ENCODE results near the gene PXT1. TPM values are rescaled to one million over a fixed set of nuclear protein-coding genes. Genes with fewer than 3 reads are reported as not detected.

Gene PXT1
- total and polyA plus RNA-seq, 2 donors (not counting 1 experiment from before 2014, with no cell fraction given), result under 0.01 to 0.03 TPM

DNA sequence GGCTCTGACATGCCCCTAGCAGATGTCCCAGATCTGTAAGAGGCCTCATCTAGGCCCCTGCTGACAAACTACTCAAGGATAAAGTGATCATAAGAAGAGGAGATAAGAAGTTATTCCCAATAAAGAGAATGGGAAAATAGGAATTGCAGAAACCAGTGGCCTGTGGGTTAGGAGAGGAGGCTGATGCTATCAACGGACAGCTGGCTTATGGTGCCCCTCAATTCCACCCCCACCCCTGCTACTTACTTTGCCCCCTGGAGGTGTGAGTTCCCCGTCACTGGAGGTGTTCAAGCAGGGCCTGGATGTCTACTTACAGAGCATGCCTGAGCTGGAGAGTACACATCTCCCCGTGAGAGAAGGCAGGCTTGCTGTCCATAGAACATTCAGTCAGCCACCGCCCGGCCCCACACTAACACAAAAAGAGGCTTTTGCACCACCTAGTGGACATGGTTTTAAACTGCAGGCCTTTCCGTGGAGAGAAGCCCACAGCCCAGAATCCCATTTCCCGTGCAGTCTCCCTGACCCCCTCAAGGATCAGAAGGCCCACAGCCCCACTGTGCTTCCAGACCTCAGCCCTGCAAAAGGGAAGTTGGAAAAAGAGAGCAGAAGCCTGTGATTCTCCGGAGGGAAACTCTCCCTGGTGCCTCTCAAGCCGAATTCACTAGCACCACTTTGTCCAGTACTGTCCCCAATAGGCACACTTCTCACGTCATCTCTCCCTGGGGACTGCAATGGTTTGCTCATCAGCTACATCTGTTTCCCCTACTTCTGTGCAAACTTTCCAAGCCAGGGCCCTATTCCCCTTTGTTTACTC is 82.2 kb downstream of the PXT1 start:
- H2AFZ ChIP-seq (ENCODE audit: low read length), result peak overlapping the region; percentile 75
- no peak overlapping the region for H3K4me3 ChIP-seq (replicated peaks in 1 of 4; ENCODE audit: control extremely low read depth in 1 of 4, insufficient read depth in 1 of 4, low read depth in 3 of 4, low read length in 4 of 4)
- TF ChIP-seq CTCF (conservative IDR thresholded peaks at IDR 0.05 in 1 of 2, IDR thresholded peaks at IDR 0.05 in 1 of 2; ENCODE audit: low read depth in 1 of 2, low read length in 2 of 2), result peak; percentile 79 to 86
- no peak for TF ChIP-seq EZH2 (IDR thresholded peaks at IDR 0.05; ENCODE audit: low read length, missing control alignments)
- H3K27ac ChIP-seq (ENCODE audit: insufficient read depth, low read length), result no peak overlapping the region
- no peak overlapping the region for H3K4me2 ChIP-seq (ENCODE audit: extremely low read depth, insufficient read depth, low read length)
- H3K27me3 ChIP-seq (ENCODE audit: control insufficient read depth, insufficient read depth, low read length), result peaks cover 6% of the 10 kb centered on the region
- H3K9ac ChIP-seq (ENCODE audit: insufficient read depth, low read length), result no peak overlapping the region
- H3K9me3 ChIP-seq (ENCODE audit: control insufficient read depth, insufficient read depth, low read depth, low read length), result no peaks in the 10 kb centered on the region
- H3K79me2 ChIP-seq (ENCODE audit: control insufficient read depth, insufficient read depth, low read length), result no peaks in the 10 kb centered on the region
- peak; percentile 66 to 73 for DNase-seq (ENCODE audit: low read depth in 2 of 2)
- H3K4me1 ChIP-seq (ENCODE audit: control insufficient read depth, extremely low read depth, insufficient read depth, low read length), result no peaks in the 10 kb centered on the region
- H4K20me1 ChIP-seq (ENCODE audit: control insufficient read depth, extremely low read depth, insufficient read depth, low read length), result no peaks in the 10 kb centered on the region
- H3K36me3 ChIP-seq (ENCODE audit: control insufficient read depth, insufficient read depth, low read length), result no peaks in the 10 kb centered on the region

GRCh38 chr6:36358226-36358915 is 84.3 kb downstream of the PXT1 start:
- Histone ChIP-seq H3K27me3 (ENCODE audit: control insufficient read depth, insufficient read depth, low read length) (peaks cover 6% of the 10 kb centered on the region), H4K20me1 (ENCODE audit: control insufficient read depth, extremely low read depth, insufficient read depth, low read length) (no peaks in the 10 kb centered on the region), H3K9me3 (ENCODE audit: control insufficient read depth, insufficient read depth, low read depth, low read length) (no peaks in the 10 kb centered on the region), H3K9ac (ENCODE audit: insufficient read depth, low read length) (no peak overlapping the region), H3K79me2 (ENCODE audit: control insufficient read depth, insufficient read depth, low read length) (no peaks in the 10 kb centered on the region), H3K4me3 (replicated peaks in 1 of 4; ENCODE audit: control extremely low read depth in 1 of 4, insufficient read depth in 1 of 4, low read depth in 3 of 4, low read length in 4 of 4) (no peak overlapping the region), H3K4me2 (ENCODE audit: extremely low read depth, insufficient read depth, low read length) (no peak overlapping the region), H3K4me1 (ENCODE audit: control insufficient read depth, extremely low read depth, insufficient read depth, low read length) (no peaks in the 10 kb centered on the region), H3K36me3 (ENCODE audit: control insufficient read depth, insufficient read depth, low read length) (no peaks in the 10 kb centered on the region), H2AFZ (ENCODE audit: low read length) (no peak overlapping the region), H3K27ac (ENCODE audit: insufficient read depth, low read length) (no peak overlapping the region)
- TF ChIP-seq EZH2 (IDR thresholded peaks at IDR 0.05; ENCODE audit: low read length, missing control alignments) (no peak), CTCF (conservative IDR thresholded peaks at IDR 0.05 in 1 of 2, IDR thresholded peaks at IDR 0.05 in 1 of 2; ENCODE audit: low read depth in 1 of 2, low read length in 2 of 2) (no peak)
- DNase-seq (ENCODE audit: low read depth in 2 of 2), result peak in 1 of 2 donors; percentile 87

DNA sequence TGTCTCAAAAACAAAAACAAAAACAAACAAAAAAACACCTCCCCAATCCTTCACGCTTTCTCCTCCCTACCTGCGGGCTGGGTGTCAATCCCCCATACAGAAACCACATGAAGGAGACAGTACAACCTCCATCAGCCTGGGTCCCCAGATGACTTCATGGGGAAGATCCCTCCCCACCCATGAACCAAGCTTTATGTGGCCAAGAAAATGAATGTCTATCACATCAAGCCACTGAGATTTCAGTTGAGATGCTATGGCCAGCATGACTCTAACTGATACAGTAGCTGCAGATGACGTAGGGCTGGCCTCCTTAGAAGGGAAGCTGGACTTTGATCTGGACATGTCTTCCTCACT is 84.8 kb downstream of the PXT1 start:
- Histone ChIP-seq H3K9me3 (ENCODE audit: control insufficient read depth, insufficient read depth, low read depth, low read length) (no peaks in the 10 kb centered on the region), H2AFZ (ENCODE audit: low read length) (no peak overlapping the region), H3K27ac (ENCODE audit: insufficient read depth, low read length) (no peak overlapping the region), H4K20me1 (ENCODE audit: control insufficient read depth, extremely low read depth, insufficient read depth, low read length) (no peaks in the 10 kb centered on the region), H3K4me2 (ENCODE audit: extremely low read depth, insufficient read depth, low read length) (no peak overlapping the region), H3K4me3 (replicated peaks in 1 of 4; ENCODE audit: control extremely low read depth in 1 of 4, insufficient read depth in 1 of 4, low read depth in 3 of 4, low read length in 4 of 4) (no peak overlapping the region), H3K79me2 (ENCODE audit: control insufficient read depth, insufficient read depth, low read length) (no peaks in the 10 kb centered on the region), H3K9ac (ENCODE audit: insufficient read depth, low read length) (no peak overlapping the region), H3K36me3 (ENCODE audit: control insufficient read depth, insufficient read depth, low read length) (no peaks in the 10 kb centered on the region), H3K27me3 (ENCODE audit: control insufficient read depth, insufficient read depth, low read length) (peaks cover 6% of the 10 kb centered on the region), H3K4me1 (ENCODE audit: control insufficient read depth, extremely low read depth, insufficient read depth, low read length) (no peaks in the 10 kb centered on the region)
- no peak for DNase-seq (ENCODE audit: low read depth in 2 of 2)
- TF ChIP-seq EZH2 (IDR thresholded peaks at IDR 0.05; ENCODE audit: low read length, missing control alignments), result no peak
- no peak for TF ChIP-seq CTCF (conservative IDR thresholded peaks at IDR 0.05 in 1 of 2, IDR thresholded peaks at IDR 0.05 in 1 of 2; ENCODE audit: low read depth in 1 of 2, low read length in 2 of 2)

Data from fibroblast of lung (primary cell).